ENCODE measurements around the gene TBX4.

GRCh38 chr17:61460796-61461585 lies 8.8 kb downstream of the TBX4 start:
- no peak for TF ChIP-seq GABPA (IDR thresholded peaks at IDR 0.05 in 1 of 2, conservative IDR thresholded peaks at IDR 0.05 in 1 of 2)
- no peak for TF ChIP-seq CTCF (IDR thresholded peaks at IDR 0.05; ENCODE audit: low read depth, low read length, missing input control)
- no peak for TF ChIP-seq MAX (IDR thresholded peaks at IDR 0.05)
- no peak for TF ChIP-seq HNF4G (IDR thresholded peaks at IDR 0.05)

Data from liver (tissue), 3 donors.